ENCODE measurements around the gene HOXA9. TPM values are rescaled to one million over a fixed set of nuclear protein-coding genes. Genes with fewer than 3 reads are reported as not detected.

The HOXA9 gene
- total and polyA plus RNA-seq, 2 of the 4 experiments (the other 2 are of a cell fraction) = 0.18 to 0.32 TPM

DNA sequence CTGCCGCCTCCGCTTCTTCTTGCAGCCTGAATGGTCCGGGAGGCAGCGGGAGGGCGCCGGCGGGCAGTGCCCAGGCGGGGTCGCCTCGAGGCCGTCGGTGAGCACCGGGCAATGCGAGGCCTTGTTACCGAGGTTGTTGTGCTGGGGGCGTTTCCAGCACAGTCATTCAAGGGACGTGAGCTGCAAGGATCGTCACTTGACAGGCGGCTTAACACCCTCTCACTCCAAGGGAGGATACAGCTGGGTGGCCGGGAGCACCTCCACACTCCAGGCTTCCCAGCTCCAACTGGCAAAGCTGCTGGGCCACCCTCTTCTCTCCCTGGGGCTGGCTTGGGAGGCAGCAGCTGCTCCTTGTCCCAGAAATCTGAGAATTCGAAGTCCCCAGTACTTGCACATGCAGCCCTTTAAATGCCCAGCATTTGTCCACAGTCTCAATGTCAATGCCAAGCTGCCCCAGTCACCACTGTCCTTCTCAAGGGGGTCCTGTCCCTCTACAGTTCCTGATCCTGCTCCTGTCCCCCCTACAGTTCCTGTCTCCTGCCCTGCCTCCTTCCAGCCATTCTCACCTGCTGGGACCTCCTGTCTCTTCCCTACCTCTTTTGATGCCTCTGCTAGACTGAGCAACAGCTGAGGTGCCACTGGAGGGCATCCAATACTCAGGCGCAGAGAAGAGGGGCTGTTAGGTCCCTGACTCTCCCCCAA is 24.1 kb upstream of the HOXA9 start:
- no peak overlapping the region for H4K8ac ChIP-seq (ENCODE audit: low read depth in 2 of 2, low read length in 2 of 2)
- no TSS peak for BruUV-seq (replicated peaks)
- no peak overlapping the region for H3K56ac ChIP-seq (ENCODE audit: extremely low read depth, insufficient read depth, low read length)
- POLR2A ChIA-PET (ENCODE audit: unreplicated experiment) = no interaction called here
- WGBS, 2 experiments (ENCODE audit: extremely low coverage in 2 of 2, insufficient read length in 1 of 2) = 28% methylated on average over 6 of the region's 22 CpGs; no CpG with 5 or more reads in 1 of the 2 experiments
- no peak overlapping the region for H2AK5ac ChIP-seq (ENCODE audit: low read depth, low read length)
- no peak overlapping the region for H3K9ac ChIP-seq (ENCODE audit: low read depth, low read length)
- no peak overlapping the region for H2BK5ac ChIP-seq (ENCODE audit: low read depth, low read length, poor library complexity, severe bottlenecking)
- dilution Hi-C loops (cut with HindIII; ENCODE audit: low sequenced_read_pairs, unreplicated experiment) (no loop called here), in situ Hi-C loops (cut with MboI; ENCODE audit: low sequenced_read_pairs) (no loop called here), intact Hi-C loops (cut with micrococcal nuclease) (no loop called here)
- H3K9me1 ChIP-seq (ENCODE audit: insufficient read depth, low read length) = no peaks in the 10 kb centered on the region
- no peak overlapping the region for H2BK20ac ChIP-seq (ENCODE audit: low read depth, low read length)
- H3K4me2 ChIP-seq (ENCODE audit: low read depth, low read length) = no peak overlapping the region
- H2BK15ac ChIP-seq (ENCODE audit: low read depth, low read length) = no peak overlapping the region
- no peak for ATAC-seq (ENCODE audit: low read depth)
- no peak overlapping the region for H4K91ac ChIP-seq (ENCODE audit: insufficient read depth, low read depth, low read length)
- no peak overlapping the region for H3K4me3 ChIP-seq (ENCODE audit: insufficient read depth, low read depth, low read length)
- peaks cover 97% of the 10 kb centered on the region for H3K27me3 ChIP-seq (ENCODE audit: control insufficient read depth, insufficient read depth, low read length)
- TF ChIP-seq CHD1 (IDR thresholded peaks at IDR 0.05; ENCODE audit: low read depth, low read length) = no peak
- TF ChIP-seq, protein P1, sequence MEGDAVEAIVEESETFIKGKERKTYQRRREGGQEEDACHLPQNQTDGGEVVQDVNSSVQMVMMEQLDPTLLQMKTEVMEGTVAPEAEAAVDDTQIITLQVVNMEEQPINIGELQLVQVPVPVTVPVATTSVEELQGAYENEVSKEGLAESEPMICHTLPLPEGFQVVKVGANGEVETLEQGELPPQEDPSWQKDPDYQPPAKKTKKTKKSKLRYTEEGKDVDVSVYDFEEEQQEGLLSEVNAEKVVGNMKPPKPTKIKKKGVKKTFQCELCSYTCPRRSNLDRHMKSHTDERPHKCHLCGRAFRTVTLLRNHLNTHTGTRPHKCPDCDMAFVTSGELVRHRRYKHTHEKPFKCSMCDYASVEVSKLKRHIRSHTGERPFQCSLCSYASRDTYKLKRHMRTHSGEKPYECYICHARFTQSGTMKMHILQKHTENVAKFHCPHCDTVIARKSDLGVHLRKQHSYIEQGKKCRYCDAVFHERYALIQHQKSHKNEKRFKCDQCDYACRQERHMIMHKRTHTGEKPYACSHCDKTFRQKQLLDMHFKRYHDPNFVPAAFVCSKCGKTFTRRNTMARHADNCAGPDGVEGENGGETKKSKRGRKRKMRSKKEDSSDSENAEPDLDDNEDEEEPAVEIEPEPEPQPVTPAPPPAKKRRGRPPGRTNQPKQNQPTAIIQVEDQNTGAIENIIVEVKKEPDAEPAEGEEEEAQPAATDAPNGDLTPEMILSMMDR (conservative IDR thresholded peaks at IDR 0.05; ENCODE audit: low read depth, low read length) = no peak
- no peak for TF ChIP-seq FOS (IDR thresholded peaks at IDR 0.05; ENCODE audit: low read depth, low read length)
- peaks cover 3% of the 10 kb centered on the region; the same call in 1 of the 2 replicates for H3K4me1 ChIP-seq (ENCODE audit: control insufficient read depth, insufficient read depth, low read length)
- H3K18ac ChIP-seq (ENCODE audit: low read depth, low read length) = no peak overlapping the region
- no peak overlapping the region for H3K23ac ChIP-seq (ENCODE audit: low read depth, low read length)
- H3K79me1 ChIP-seq (ENCODE audit: low read depth in 1 of 2, low read length in 2 of 2) = no peaks in the 10 kb centered on the region
- no peak overlapping the region for H3K4ac ChIP-seq (ENCODE audit: low read depth, low read length)
- CTCF ChIA-PET = interaction anchor here (1.1 kb wide), 1 partner anchor 10 kb away, joined by 3 read pairs; no protein-coding TSS in a partner anchor
- H2AK9ac ChIP-seq (replicated peaks; ENCODE audit: low read depth, low read length, poor library complexity) = no peak overlapping the region
- no peak overlapping the region for H3K14ac ChIP-seq (replicated peaks; ENCODE audit: low read depth, low read length)
- H2AFZ ChIP-seq (replicated peaks; ENCODE audit: low read length, poor library complexity) = no peak overlapping the region
- no peak overlapping the region for H4K5ac ChIP-seq (ENCODE audit: low read depth, low read length)
- peaks cover 16% of the 10 kb centered on the region; the same call in 1 of the 2 replicates for H3K9me3 ChIP-seq (ENCODE audit: control insufficient read depth, insufficient read depth, low read length)
- DNase-seq = no peak
- H3K27ac ChIP-seq (ENCODE audit: insufficient read depth, low read length) = no peak overlapping the region
- H2BK120ac ChIP-seq (ENCODE audit: low read depth, low read length) = no peak overlapping the region
- peaks cover 21% of the 10 kb centered on the region; the same call in 1 of the 2 replicates for H4K20me1 ChIP-seq (ENCODE audit: insufficient read depth, low read length)
- H3K36me3 ChIP-seq (ENCODE audit: control insufficient read depth, insufficient read depth, low read length) = no peaks in the 10 kb centered on the region

Measured in IMR-90 (cell line).